GM12878 (cell line): ENCODE data around the gene TXLNG. TPM values are rescaled to one million over a fixed set of nuclear protein-coding genes. Genes with fewer than 3 reads are reported as not detected.

Experiments
- ATAC-seq: fragments of 200-7000 bp; cut with Tn5 transposase; 3 replicates; pipeline ENCODE4 v1.9.1; 2020; ENCODE audit warnings: mild to moderate bottlenecking, moderate library complexity
- BruUV-seq: library from RNA; stranded (reverse); fragments of 400-500 nt; replicated peaks from 2 replicates; lab custom pipeline; 2021; lab: Mats Ljungman, UMichigan
- CTCF ChIA-PET: fragments of 300-600 bp; sonication (Branson Sonifier 250); formaldehyde crosslinking; extraction: SDS; loops from one replicate; lab custom pipeline; 2021; ENCODE audit warnings: inconsistent platforms; lab: Yijun Ruan, JAX
- POLR2A ChIA-PET: fragments of 350-600 bp; formaldehyde crosslinking; extraction: SDS; loops from one replicate; lab custom pipeline; 2021; ENCODE audit warnings: inconsistent platforms; lab: Charles Lee
- RAD21 ChIA-PET: fragments of 300-600 bp; sonication (Branson Sonifier 250); formaldehyde crosslinking; loops from one replicate; lab custom pipeline; 2023; ENCODE audit warnings: antibody characterized with exemption; ENCODE audit not compliant: unreplicated experiment; lab: Charles Lee
- SMC1A ChIA-PET: fragments of 300-600 bp; sonication (Branson Sonifier 250); formaldehyde crosslinking; loops from one replicate; lab custom pipeline; 2023; ENCODE audit not compliant: unreplicated experiment, uncharacterized antibody; lab: Charles Lee
- DNase-seq: peaks from one replicate; pipeline ENCODE4 v3.0.0-alpha.2; 2011; ENCODE audit warnings: low read depth, low spot score
- FAIRE-seq: peaks from 3 replicates; lab custom pipeline; 2011; peaks lifted over from hg19 to GRCh38; lab: Jason Lieb, UNC
- H2AFZ ChIP-seq: 2 replicates; pipeline ENCODE4 v1.6.0; 2011; ENCODE audit warnings: low read depth, low read length, control low read depth; ENCODE audit not compliant: control insufficient read depth
- H3K27ac ChIP-seq: 2 replicates; pipeline ENCODE4 v1.5.1; 2011; ENCODE audit warnings: control low read depth; ENCODE audit not compliant: control insufficient read depth, insufficient read depth
- H3K27me3 ChIP-seq, 2 experiments: replicated peaks in 1 of 2; 2 replicates each; pipeline versions ENCODE4 v1.6.0 to v1.6.1; 2011; ENCODE audit warnings: low read length in 1 of 2; ENCODE audit not compliant: control insufficient read depth in 2 of 2, insufficient read depth in 2 of 2
- H3K36me3 ChIP-seq, 2 experiments: 2 replicates each; pipeline ENCODE4 v1.5.1; 2011; ENCODE audit warnings: low read length in 1 of 2; ENCODE audit not compliant: control insufficient read depth in 2 of 2, insufficient read depth in 2 of 2
- H3K4me1 ChIP-seq: 2 replicates; pipeline ENCODE4 v1.6.1; 2011; ENCODE audit warnings: mild to moderate bottlenecking, low read length, moderate library complexity, mixed read lengths; ENCODE audit not compliant: control insufficient read depth, insufficient read depth
- H3K4me2 ChIP-seq: 2 replicates; pipeline ENCODE4 v1.6.0; 2011; ENCODE audit warnings: control low read depth; ENCODE audit not compliant: control insufficient read depth, insufficient read depth
- H3K4me3 ChIP-seq: fragments of 200-600 bp; sonication (generic); 2 replicates; pipeline ENCODE4 v1.5.1; 2016
- H3K79me2 ChIP-seq: 2 replicates; pipeline ENCODE4 v1.6.0; 2011; ENCODE audit warnings: low read length; ENCODE audit not compliant: control insufficient read depth, insufficient read depth
- H3K9ac ChIP-seq: 2 replicates; pipeline ENCODE4 v1.8.0; 2011; ENCODE audit warnings: low read length, control low read depth, mixed read lengths; ENCODE audit not compliant: control insufficient read depth, insufficient read depth
- H3K9me3 ChIP-seq: replicated peaks from 3 replicates; pipeline ENCODE4 v1.5.1; 2011; ENCODE audit warnings: mild to moderate bottlenecking, low read length; ENCODE audit not compliant: control insufficient read depth, insufficient read depth
- H4K20me1 ChIP-seq: 2 replicates; pipeline ENCODE4 v1.6.0; 2011; ENCODE audit not compliant: control insufficient read depth, insufficient read depth
- CHD1 ChIP-seq: IDR thresholded peaks from 2 replicates; pipeline ENCODE4 v1.6.1; 2012; ENCODE audit warnings: low read depth, low read length, improper control_type of control experiment
- HSF1 ChIP-seq: fragments of 150-350 bp; IDR thresholded peaks from 2 replicates; pipeline ENCODE4 v1.6.1; 2014; ENCODE audit warnings: mild to moderate bottlenecking, low read depth, low read length
- IKZF1 ChIP-seq: fragments of 450-650 bp; conservative IDR thresholded peaks from 2 replicates; pipeline ENCODE4 v1.6.1; 2017; ENCODE audit warnings: antibody characterized with exemption, mild to moderate bottlenecking
- PRDM15 ChIP-seq: fragments of 450-650 bp; formaldehyde crosslinking; IDR thresholded peaks from 2 replicates; pipeline ENCODE4 v1.4.0; 2020; ENCODE audit warnings: mild to moderate bottlenecking, moderate library complexity
- RAD51 ChIP-seq: fragments of 450-650 bp; IDR thresholded peaks from 2 replicates; pipeline ENCODE4 v1.6.1; 2016; ENCODE audit warnings: moderate library complexity, mild to moderate bottlenecking, inconsistent platforms
- SIN3A ChIP-seq: IDR thresholded peaks from 2 replicates; pipeline ENCODE4 v1.6.1; 2012; ENCODE audit warnings: low read depth, low read length, improper control_type of control experiment
- YY1 ChIP-seq: IDR thresholded peaks from 2 replicates; pipeline ENCODE4 v1.6.1; 2011; ENCODE audit warnings: low read depth, mild to moderate bottlenecking, low read length
- ZNF592 ChIP-seq: fragments of 450-650 bp; IDR thresholded peaks from 2 replicates; pipeline ENCODE4 v1.6.1; 2017; ENCODE audit warnings: mild to moderate bottlenecking, moderate library complexity
- WGBS: methylation state at CpG from one replicate; pipeline ENCODE4 v1.1.6; 2016; ENCODE audit warnings: low lambda C conversion rate; ENCODE audit not compliant: insufficient replicate concordance, insufficient coverage; ENCODE audit errors: missing lambda C conversion rate; 5-methylcytosine and 5-hydroxymethylcytosine counted together
- in situ Hi-C: fragments of 300-500 bp; cut with MboI; formaldehyde crosslinking; loops from 9 replicates; pipeline ENCODE4 v1.14.3; 2018; ENCODE audit warnings: mixed read lengths
- intact Hi-C: fragments of 100-400 bp; cut with micrococcal nuclease; formaldehyde crosslinking; loops from one replicate; pipeline ENCODE4 v1.14.2; 2022; ENCODE audit not compliant: unreplicated experiment
- polyA plus RNA-seq, 11 experiments: library from polyadenylated mRNA; depleted of rRNA in 4 of 11; unstranded in 6 of 11; stranded (reverse) in 5 of 11; fragments of >200 nt; fragmentation: Nextera tagmentation in 4 of 11; fragmentation: Illumina TruSeq in 1 of 11; extraction: Ambion mirVana in 4 of 11; extraction: Trizol in 1 of 11; gene quantifications; 1 replicate in 1 of 11; 2 replicates in 10 of 11; pipeline versions ENCODE4 v1.2.1 to v1.2.3, GENCODE V29; 2011 to 2016; ENCODE audit warnings: inconsistent platforms in 2 of 11, missing spikeins in 2 of 11, low read depth in 1 of 11
- total RNA-seq, 4 experiments: library from RNA; depleted of rRNA in 3 of 4; stranded (reverse); fragments of >200 nt in 3 of 4; fragmentation: Illumina TruSeq in 1 of 4; extraction: Trizol in 1 of 4; gene quantifications; 2 replicates each; pipeline versions ENCODE4 v1.2.1 to v1.2.3, GENCODE V29; 2013 to 2021

The TXLNG gene
- total and polyA plus RNA-seq, 10 of the 15 experiments (the other 5 are each of a cell fraction or from before 2014, with no cell fraction given) = 9.9 to 40.7 (median 19.5) TPM

GRCh38 chrX:16870862-16871815 is 84.9 kb downstream of the TXLNG start:
- no peak for FAIRE-seq
- H3K9ac ChIP-seq = peak overlapping the region; percentile 87
- WGBS = 15% methylated on average over 41 of the region's 41 CpGs
- 0 out of 4 replicates have a peak, but pooled peaks cover 0 to 5% of the 10 kb centered on the region in 2 experiments for H3K36me3 ChIP-seq
- no peaks in the 10 kb centered on the region for H3K9me3 ChIP-seq
- in situ Hi-C loops = no loop called here
- peaks cover 7% of the 10 kb centered on the region for H3K4me1 ChIP-seq
- CTCF ChIA-PET = interaction anchor here (0.9 to 1.9 kb wide), 3 partner anchors 9 to 44 kb away, joined by 3 to 14 read pairs (median 4); no protein-coding TSS in a partner anchor
- H3K4me3 ChIP-seq = peak overlapping the region; percentile 67
- no peak for TF ChIP-seq ZNF592
- no peak for TF ChIP-seq HSF1
- no peak for TF ChIP-seq SIN3A
- TF ChIP-seq YY1 = no peak
- TF ChIP-seq IKZF1 = 0 out of 2 replicates have a peak, but pooled peaks have one; percentile 16
- no peak for TF ChIP-seq PRDM15 (CRISPR knock-in tag)
- TF ChIP-seq RAD51 = no peak
- no peak for TF ChIP-seq CHD1
- TF ChIP-seq, all 136 proteins: peak for 1
- Histone ChIP-seq H3K27ac (peak overlapping the region; percentile 75), H3K79me2 (peaks cover 32% of the 10 kb centered on the region), H2AFZ (peak overlapping the region; percentile 78), H3K27me3 (peaks cover 0 to 6% of the 10 kb centered on the region in 2 experiments; a peak in 1 of 4 replicates), H3K4me2 (peak overlapping the region; percentile 89), H4K20me1 (peaks cover 2% of the 10 kb centered on the region; the same call in 1 of the 2 replicates)
- ChIA-PET POLR2A (interaction anchor here (1.2 to 2.2 kb wide), 2 partner anchors 11 to 32 kb away, joined by 3 to 6 read pairs; no protein-coding TSS in a partner anchor), SMC1A (interaction anchor here (1.1 to 1.8 kb wide), 2 partner anchors 11 to 20 kb away, joined by 4 to 8 read pairs; no protein-coding TSS in a partner anchor), RAD21 (interaction anchor here (0.8 to 1.3 kb wide), 2 partner anchors 9 to 12 kb away, joined by 3 to 4 read pairs; no protein-coding TSS in a partner anchor)
- intact Hi-C loops = loop anchor here (5.0 kb wide), 1 partner anchor 84 kb away; the partner anchor contains the start of gene TXLNG
- ATAC-seq (peak; percentile 12; the same call in 2 of the 3 replicates), DNase-seq (no peak)
- TSS peak; percentile 92 for BruUV-seq
